Testis (tissue), 2 donors: ENCODE results near the gene EZR.

Experiments
- CTCF ChIP-seq, 3 experiments: fragments of 450-650 bp in 2 of 3; fragments of 200-600 bp in 1 of 3; sonication (generic) in 1 of 3; IDR thresholded peaks; one replicate each; pipeline ENCODE4 v1.5.1; 2016 to 2019; ENCODE audit warnings: antibody characterized with exemption in 3 of 3, mild to moderate bottlenecking in 2 of 3, moderate library complexity in 1 of 3
- POLR2A ChIP-seq: fragments of 450-650 bp; IDR thresholded peaks from one replicate; pipeline ENCODE4 v1.6.1; 2017; ENCODE audit warnings: antibody characterized with exemption, mild to moderate bottlenecking, moderate library complexity

GRCh38 chr6:158789115-158789917 lies 29.9 kb downstream of the EZR start:
- no peak for TF ChIP-seq CTCF (IDR thresholded peaks at IDR 0.05)
- TF ChIP-seq POLR2A = no peak
